HPDE6-E6E7 (cell line): ENCODE data around the gene EID2B.
A peak's percentile ranks its signal among the peaks of the same experiment; 100 is the strongest.

ENCODE experiments used
- DNase-seq: peaks from one replicate; pipeline ENCODE4 v3.0.0; 2011; ENCODE audit warnings: missing footprints; ENCODE audit errors: extremely low spot score

Gene EID2B

GRCh38 chr19:39533003-39533512 lies 406 bp upstream of the EID2B start:
- DNase-seq, result no peak

GRCh38 chr19:39531834-39532232 lies 819 bp downstream of the EID2B start:
- no peak for DNase-seq

- DNase-seq, result no peak
Observed at GRCh38 chr19:39525205-39525604, 7.4 kb downstream of the EID2B start.

- no peak for DNase-seq
Observed at GRCh38 chr19:39524495-39524894, 8.2 kb downstream of the EID2B start.

GRCh38 chr19:39520541-39521484 lies 11.8 kb downstream of the EID2B start:
- DNase-seq, result no peak

- DNase-seq, result no peak
Observed at GRCh38 chr19:39518975-39519374, 13.7 kb downstream of the EID2B start.

- no peak for DNase-seq
Observed at GRCh38 chr19:39518458-39518857, 14.2 kb downstream of the EID2B start.

GRCh38 chr19:39517432-39517831 lies 15.2 kb downstream of the EID2B start:
- DNase-seq, result no peak

GRCh38 chr19:39516270-39516669 lies 16.4 kb downstream of the EID2B start:
- DNase-seq, result no peak

GRCh38 chr19:39515551-39516191 lies 17.0 kb downstream of the EID2B start:
- DNase-seq, result no peak

- no peak for DNase-seq
Observed at GRCh38 chr19:39514840-39515550, 17.7 kb downstream of the EID2B start, which contains the start of gene SELENOV. Gene SELENOV, plus strand, starts transcription at chr19:39515139. Its CDS starts 74 bp downstream, at chr19:39515213.

- no peak for DNase-seq
Observed at GRCh38 chr19:39512988-39513387, 19.7 kb downstream of the EID2B start.

- no peak for DNase-seq
Observed at GRCh38 chr19:39509233-39509632, 23.4 kb downstream of the EID2B start.

- DNase-seq, result no peak
Observed at GRCh38 chr19:39508629-39509028, 24.0 kb downstream of the EID2B start.

GRCh38 chr19:39507715-39508364 lies 24.8 kb downstream of the EID2B start:
- DNase-seq, result no peak

- DNase-seq, result peak; percentile 85
Observed at GRCh38 chr19:39506944-39507714, 25.5 kb downstream of the EID2B start.

- DNase-seq, result no peak
Observed at GRCh38 chr19:39506598-39506943, 26.1 kb downstream of the EID2B start.

- peak; percentile 74 for DNase-seq
Observed at GRCh38 chr19:39502640-39503417, 29.8 kb downstream of the EID2B start.

- DNase-seq, result no peak
Observed at GRCh38 chr19:39501340-39501739, 31.3 kb downstream of the EID2B start.

- no peak for DNase-seq
Observed at GRCh38 chr19:39500543-39500942, 32.1 kb downstream of the EID2B start.
